OCI-LY7 (cell line): ENCODE data around the gene FCHSD2. TPM values are rescaled to one million over a fixed set of nuclear protein-coding genes. Genes with fewer than 3 reads are reported as not detected.
"Not testable (repeated sequence)": the region's sequence is repeated elsewhere in the genome, so short reads cannot be mapped to it uniquely, and the experiment has no call there.

Experiments
- BruUV-seq: library from RNA; stranded (reverse); fragments of 400-500 nt; replicated peaks from 2 replicates; lab custom pipeline; 2021; lab: Mats Ljungman, UMichigan
- CTCF ChIA-PET: fragments of 300-600 bp; sonication (Branson Sonifier 250); formaldehyde crosslinking; loops from one replicate; lab custom pipeline; 2022; ENCODE audit warnings: antibody characterized with exemption; ENCODE audit not compliant: unreplicated experiment; lab: Charles Lee
- POLR2A ChIA-PET: fragments of 300-600 bp; sonication (Branson Sonifier 250); formaldehyde crosslinking; loops from one replicate; lab custom pipeline; 2022; ENCODE audit warnings: antibody characterized with exemption; lab: Charles Lee
- DNase-seq: peaks from one replicate; pipeline ENCODE4 v3.0.0-alpha.2; 2015; ENCODE audit warnings: low spot score
- H2AFZ ChIP-seq: fragments of 200-600 bp; sonication (generic), shearing (Covaris generic); 2 replicates; pipeline ENCODE4 v1.6.1; 2014; ENCODE audit warnings: mild to moderate bottlenecking, antibody characterized with exemption, low read length, moderate library complexity
- H3K27ac ChIP-seq: fragments of 200-600 bp; sonication (generic); 2 replicates; pipeline ENCODE4 v1.5.1; 2014; ENCODE audit warnings: mixed run types, low read depth, mild to moderate bottlenecking, moderate library complexity, low read length, inconsistent platforms; ENCODE audit not compliant: poor library complexity, severe bottlenecking
- H3K36me3 ChIP-seq: fragments of 200-600 bp; sonication (generic); 2 replicates; pipeline ENCODE4 v1.6.1; 2014; ENCODE audit warnings: mild to moderate bottlenecking, antibody characterized with exemption, low read length, moderate library complexity, mixed read lengths; ENCODE audit not compliant: insufficient read depth
- H3K4me1 ChIP-seq: fragments of 200-600 bp; sonication (generic); 2 replicates; pipeline ENCODE4 v1.5.1; 2014; ENCODE audit warnings: mild to moderate bottlenecking, low read length; ENCODE audit not compliant: insufficient read depth, poor library complexity, severe bottlenecking
- H3K4me2 ChIP-seq: fragments of 200-600 bp; sonication (generic); 2 replicates; pipeline ENCODE4 v1.6.1; 2014; ENCODE audit warnings: mild to moderate bottlenecking, low read length
- H3K4me3 ChIP-seq: fragments of 200-600 bp; sonication (generic); 2 replicates; pipeline ENCODE4 v1.5.1; 2014; ENCODE audit warnings: mild to moderate bottlenecking, low read depth, low read length; ENCODE audit not compliant: poor library complexity, severe bottlenecking
- H3K79me2 ChIP-seq: fragments of 200-600 bp; sonication (generic); 2 replicates; pipeline ENCODE4 v1.6.1; 2016; ENCODE audit warnings: low read depth, mild to moderate bottlenecking, low read length, moderate library complexity, mixed read lengths; ENCODE audit not compliant: insufficient read depth
- H3K9me2 ChIP-seq: fragments of 200-600 bp; sonication (generic); 2 replicates; pipeline ENCODE4 v1.6.1; 2016; ENCODE audit warnings: mild to moderate bottlenecking, low read length, mixed read lengths; ENCODE audit not compliant: insufficient read depth
- H3K9me3 ChIP-seq: fragments of 200-600 bp; sonication (generic); 2 replicates; pipeline ENCODE4 v1.6.1; 2014; ENCODE audit warnings: mild to moderate bottlenecking, mixed run types, low read length, mixed read lengths
- H4K20me1 ChIP-seq: fragments of 200-600 bp; sonication (generic); 2 replicates; pipeline ENCODE4 v1.6.1; 2014; ENCODE audit warnings: mild to moderate bottlenecking, antibody characterized with exemption, low read length, moderate library complexity, mixed read lengths; ENCODE audit not compliant: insufficient read depth
- CTCF ChIP-seq: fragments of 200-600 bp; sonication (generic); conservative IDR thresholded peaks from 2 replicates; pipeline ENCODE4 v1.5.1; 2014; ENCODE audit warnings: mild to moderate bottlenecking, antibody characterized with exemption, low read length, moderate library complexity, mixed read lengths
- EZH2phosphoT487 ChIP-seq: fragments of 200-600 bp; sonication (generic); IDR thresholded peaks from 2 replicates; pipeline ENCODE4 v1.6.1; 2018; ENCODE audit warnings: low read depth, borderline replicate concordance, mild to moderate bottlenecking, mixed run types, antibody characterized with exemption, low read length, moderate library complexity, mixed read lengths
- intact Hi-C: fragments of 100-400 bp; cut with micrococcal nuclease; formaldehyde crosslinking; loops from one replicate; pipeline ENCODE4 v1.10.0; 2022; ENCODE audit not compliant: unreplicated experiment
- total RNA-seq, 2 experiments: library from RNA; depleted of rRNA in 1 of 2; stranded (reverse); fragments of >200 nt in 1 of 2; shearing (Covaris generic) in 1 of 2; gene quantifications; 2 replicates each; pipeline ENCODE4 v1.2.3, GENCODE V29; 2014 to 2022

Gene FCHSD2
- total RNA-seq, 2 experiments from 2014 or later: 39.0 to 147 TPM

- no peak overlapping the region for H2AFZ ChIP-seq
- no peak overlapping the region for H3K4me3 ChIP-seq
- TSS peak; percentile 10 for BruUV-seq
- H3K27ac ChIP-seq: no peak overlapping the region
- DNase-seq: no peak
- peaks cover 90% of the 10 kb centered on the region for H3K36me3 ChIP-seq
- H3K79me2 ChIP-seq: peaks cover 12% of the 10 kb centered on the region
- H4K20me1 ChIP-seq: no peaks in the 10 kb centered on the region
- ChIA-PET POLR2A (interaction anchor here (0.8 kb wide), 1 partner anchor 1712 kb away, joined by 3 read pairs; no protein-coding TSS in a partner anchor), CTCF (no interaction called here)
- no peaks in the 10 kb centered on the region for H3K9me2 ChIP-seq
- TF ChIP-seq EZH2phosphoT487 (no peak), CTCF (no peak)
- intact Hi-C loops: no loop called here
- no peak overlapping the region for H3K4me2 ChIP-seq
- H3K9me3 ChIP-seq: peaks cover 52% of the 10 kb centered on the region
- no peaks in the 10 kb centered on the region for H3K4me1 ChIP-seq
Measured at GRCh38 chr11:72912253-72912652, 229.9 kb downstream of the FCHSD2 start.

- H3K9me2 ChIP-seq, H4K20me1 ChIP-seq, DNase-seq, H3K4me2 ChIP-seq, BruUV-seq, H2AFZ ChIP-seq, H3K79me2 ChIP-seq, H3K27ac ChIP-seq, intact Hi-C loops, H3K4me1 ChIP-seq, CTCF ChIA-PET, POLR2A ChIA-PET, H3K4me3 ChIP-seq: not testable (repeated sequence)
- Histone ChIP-seq H3K9me3 (peaks cover 52% of the 10 kb centered on the region), H3K36me3 (peaks cover 81% of the 10 kb centered on the region)
Measured at GRCh38 chr11:72909558-72910388, 232.3 kb downstream of the FCHSD2 start.

- no peak overlapping the region for H2AFZ ChIP-seq
- TF ChIP-seq EZH2phosphoT487: no peak
- TF ChIP-seq CTCF: no peak
- intact Hi-C loops: no loop called here
- no peak overlapping the region for H3K4me3 ChIP-seq
- no peak overlapping the region for H3K4me2 ChIP-seq
- DNase-seq: no peak
- no peaks in the 10 kb centered on the region for H3K4me1 ChIP-seq
- peaks cover 76% of the 10 kb centered on the region for H3K36me3 ChIP-seq
- POLR2A ChIA-PET: no interaction called here
- no TSS peak for BruUV-seq
- H4K20me1 ChIP-seq: no peaks in the 10 kb centered on the region
- H3K9me3 ChIP-seq: peaks cover 43% of the 10 kb centered on the region
- no peaks in the 10 kb centered on the region for H3K9me2 ChIP-seq
- no peaks in the 10 kb centered on the region; the same call in 1 of the 2 replicates for H3K79me2 ChIP-seq
- H3K27ac ChIP-seq: no peak overlapping the region
- CTCF ChIA-PET: no interaction called here
Measured at GRCh38 chr11:72908032-72908676, 234.0 kb downstream of the FCHSD2 start.
